ENCODE measurements around the gene THTPA. TPM values are rescaled to one million over a fixed set of nuclear protein-coding genes. Genes with fewer than 3 reads are reported as not detected.

THTPA gene
- total RNA-seq, 1 donor from 2014 or later: 11.8 TPM

Other genes starting within 250 kb of the THTPA start
- 20.0 TPM for gene BCL2L2, start 249.4 kb upstream of the THTPA start, total RNA-seq (ENCODE audit: insufficient read depth, low replicate concordance)
- 24.1 TPM for gene PABPN1, start 234.8 kb upstream of the THTPA start, total RNA-seq (ENCODE audit: insufficient read depth, low replicate concordance)
- 38.8 TPM for gene SLC22A17, start 203.4 kb upstream of the THTPA start, total RNA-seq (ENCODE audit: insufficient read depth, low replicate concordance)
- 12.5 TPM for gene EFS, start 191.1 kb upstream of the THTPA start, total RNA-seq (ENCODE audit: insufficient read depth, low replicate concordance)
- not detected for gene IL25, start 183.5 kb upstream of the THTPA start, total RNA-seq (ENCODE audit: insufficient read depth, low replicate concordance)
- 0.96 TPM for gene CMTM5, start 179.2 kb upstream of the THTPA start, total RNA-seq (ENCODE audit: insufficient read depth, low replicate concordance)
- gene MYH6, start 148.0 kb upstream of the THTPA start, total RNA-seq (ENCODE audit: insufficient read depth, low replicate concordance): not detected
- gene MYH7, start 120.6 kb upstream of the THTPA start, total RNA-seq (ENCODE audit: insufficient read depth, low replicate concordance): under 0.01 TPM
- 43.3 TPM for gene NGDN, start 86.6 kb upstream of the THTPA start, total RNA-seq (ENCODE audit: insufficient read depth, low replicate concordance)
- 0.96 TPM for gene ZFHX2, start 4.5 kb upstream of the THTPA start, total RNA-seq (ENCODE audit: insufficient read depth, low replicate concordance)
- 23.1 TPM for gene AP1G2, start 11.5 kb downstream of the THTPA start, total RNA-seq (ENCODE audit: insufficient read depth, low replicate concordance)
- gene JPH4, start 22.5 kb downstream of the THTPA start, total RNA-seq (ENCODE audit: insufficient read depth, low replicate concordance): 0.48 TPM
- gene DHRS2, start 80.1 kb downstream of the THTPA start, total RNA-seq (ENCODE audit: insufficient read depth, low replicate concordance): 5.8 TPM